Measurements from ENCODE around the gene PROX1.

Gene PROX1

GRCh38 chr1:214002060-214002459, 14.3 kb downstream of the PROX1 start:
- DNase-seq: no peak

GRCh38 chr1:214002472-214002871, 14.7 kb downstream of the PROX1 start:
- DNase-seq: no peak

GRCh38 chr1:214003233-214003632, 15.5 kb downstream of the PROX1 start:
- no peak for DNase-seq

DNA sequence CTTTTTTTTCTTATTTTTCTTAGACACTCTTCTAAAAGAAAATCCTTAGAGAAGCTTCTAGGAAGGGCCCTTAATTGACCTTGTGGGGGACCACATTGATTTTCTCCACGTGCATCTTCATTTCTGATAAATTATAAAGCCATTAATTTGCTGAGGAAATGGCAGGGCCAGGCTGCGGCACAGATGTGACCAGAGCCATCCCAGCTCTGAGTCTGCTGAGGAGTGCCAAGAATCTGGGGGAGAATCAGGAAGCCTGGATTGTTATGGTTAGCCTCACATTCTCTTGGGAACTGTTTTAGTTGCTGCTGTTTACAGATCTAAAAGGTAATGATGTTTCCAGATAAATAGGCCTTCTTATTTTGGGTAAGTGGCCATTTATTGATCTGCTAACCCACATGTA, 16.2 kb downstream of the PROX1 start:
- no peak for DNase-seq

DNA sequence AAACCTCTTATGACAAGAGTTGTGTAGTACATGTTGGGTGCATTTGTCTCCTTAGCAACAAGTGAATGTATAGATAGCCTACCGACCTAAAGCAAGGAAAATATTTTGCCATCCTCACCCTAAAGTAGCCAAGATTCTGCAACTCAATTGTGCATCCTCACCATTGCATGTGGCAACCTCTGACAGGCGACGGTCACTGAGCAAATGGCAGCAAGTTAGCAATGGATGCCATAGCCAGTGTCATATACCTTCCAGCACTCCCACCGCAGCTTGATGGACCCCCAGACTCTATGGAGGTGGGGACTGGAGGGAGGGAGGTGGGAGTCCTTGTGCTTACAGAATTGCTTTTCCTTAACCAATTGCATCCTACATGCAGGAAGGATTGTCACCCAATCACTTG, 17.0 kb downstream of the PROX1 start:
- no peak for DNase-seq

DNA sequence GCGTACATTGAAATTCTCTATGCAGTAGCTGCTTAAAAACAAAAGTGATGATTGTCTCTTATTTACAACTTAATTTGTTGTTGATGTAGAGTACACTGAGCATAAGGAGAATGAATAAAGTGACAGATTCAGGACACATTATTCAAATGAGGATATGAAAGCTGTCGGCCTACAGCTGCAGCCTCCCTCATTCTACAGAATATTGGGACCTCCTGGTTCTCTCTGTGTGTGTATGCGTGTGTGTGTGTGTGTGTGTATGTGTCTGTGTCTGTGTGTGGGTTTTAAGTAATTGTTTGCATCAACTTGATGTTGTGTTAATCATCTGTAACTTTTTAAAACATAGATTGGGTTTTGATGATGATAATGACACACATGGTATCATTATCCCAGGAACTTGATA, 17.9 kb downstream of the PROX1 start:
- no peak for DNase-seq

- DNase-seq: no peak
Observed at GRCh38 chr1:214006845-214007244, 19.1 kb downstream of the PROX1 start.

GRCh38 chr1:214008347-214008746, 20.6 kb downstream of the PROX1 start:
- no peak for DNase-seq

DNA sequence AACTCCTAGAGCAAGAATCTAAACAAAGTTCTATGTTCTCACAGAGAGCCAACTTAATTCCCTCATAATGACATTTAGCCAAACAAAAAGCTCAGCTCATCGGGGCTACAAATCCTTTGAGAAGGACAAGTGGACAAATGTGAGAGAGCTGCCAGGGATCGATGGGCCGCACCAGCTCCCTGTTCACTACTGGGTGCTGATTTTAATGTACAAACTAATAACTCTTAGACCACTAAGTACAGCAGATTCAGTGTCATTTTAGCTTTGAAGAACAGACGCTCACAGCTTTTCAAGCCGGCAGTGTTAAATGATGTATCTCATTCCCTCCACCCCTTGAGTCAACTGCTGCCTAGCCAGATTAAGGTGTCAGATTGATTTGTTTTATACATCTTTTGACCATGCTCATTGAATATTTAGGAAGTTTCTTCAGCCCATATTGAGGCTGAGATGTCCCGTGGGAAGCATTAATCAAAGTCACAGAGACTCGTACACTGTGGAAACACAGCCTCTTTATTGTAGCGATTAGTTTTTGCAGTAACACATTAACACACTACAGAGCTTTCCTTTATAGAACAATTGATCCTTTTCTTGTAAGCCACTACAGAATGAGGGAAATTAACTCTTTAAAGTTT, 21.1 kb downstream of the PROX1 start:
- no peak for DNase-seq

DNA sequence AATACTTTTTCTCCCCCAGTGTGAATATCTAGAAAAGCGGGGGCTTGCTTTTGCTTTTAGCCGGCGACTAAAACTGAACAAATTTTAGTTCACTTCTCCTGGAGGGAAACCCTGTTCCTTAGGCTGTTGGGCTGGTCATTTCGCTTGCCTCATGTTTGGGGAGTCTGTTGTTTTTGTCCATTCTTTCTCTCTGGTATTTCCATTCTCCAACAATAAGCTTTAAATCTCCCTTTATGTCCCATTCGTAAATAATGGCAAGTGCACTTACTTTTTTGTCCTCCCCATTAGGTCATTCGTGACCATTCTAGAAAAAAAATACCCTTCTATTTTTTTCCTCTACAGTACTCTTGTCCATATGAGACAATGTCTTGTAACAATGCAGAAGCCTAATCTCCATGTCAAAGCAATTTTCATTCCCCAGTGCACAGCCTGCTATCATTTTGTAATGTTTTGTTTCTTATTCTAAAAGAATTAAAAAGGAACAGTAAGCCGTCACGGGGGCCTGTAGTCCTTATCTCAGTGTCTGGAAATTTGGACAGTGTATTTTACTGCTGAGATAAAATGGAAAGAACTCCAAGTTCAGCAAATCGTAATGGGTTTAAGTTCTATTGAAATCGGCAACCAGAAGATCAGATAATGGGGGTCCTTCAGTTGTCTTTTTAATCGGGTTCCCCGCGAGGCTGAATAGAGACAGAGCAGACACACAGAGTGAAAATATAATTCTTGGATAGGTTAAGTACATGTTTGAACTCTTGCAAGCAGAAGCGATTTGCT, 21.8 kb downstream of the PROX1 start:
- DNase-seq: no peak

DNA sequence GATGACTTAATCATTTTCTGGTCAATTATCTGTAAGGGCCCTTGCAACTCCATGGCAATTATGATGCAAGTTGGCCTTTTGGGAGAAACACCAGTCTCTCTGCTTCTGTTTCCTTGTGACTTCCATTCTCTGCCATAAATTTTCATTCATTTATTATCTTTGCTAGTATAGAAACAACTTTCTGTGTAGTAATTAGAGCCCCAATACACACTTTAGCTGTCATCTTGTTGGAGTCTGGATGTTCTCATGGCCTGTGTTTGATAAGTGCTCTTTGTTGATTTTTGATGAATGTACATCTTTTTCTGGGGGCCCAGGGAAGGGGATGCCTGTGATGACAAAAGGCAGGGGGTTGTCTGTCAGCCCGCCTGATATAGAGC, 22.4 kb downstream of the PROX1 start:
- DNase-seq: no peak

DNA sequence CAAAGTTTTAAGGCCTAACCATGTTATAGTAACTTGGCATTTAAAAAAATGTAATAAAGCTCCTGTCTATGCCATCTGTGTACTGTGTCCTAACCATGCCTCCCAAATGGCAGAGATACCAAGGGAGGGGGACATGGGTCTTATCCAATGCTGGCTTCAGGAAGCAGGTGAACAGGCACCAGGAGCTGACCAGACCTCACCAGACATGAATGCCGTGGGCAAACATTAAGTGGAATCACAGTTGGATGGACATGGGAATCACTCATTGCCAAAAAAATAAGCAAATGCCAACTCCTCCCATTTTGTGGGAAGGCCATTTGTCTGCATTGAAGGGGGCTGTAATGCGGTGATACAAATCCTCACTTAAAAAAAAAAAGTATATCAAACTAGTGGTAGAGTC, 22.9 kb downstream of the PROX1 start:
- no peak for DNase-seq

- DNase-seq: no peak
Observed at GRCh38 chr1:214012418-214012817, 24.6 kb downstream of the PROX1 start.

DNA sequence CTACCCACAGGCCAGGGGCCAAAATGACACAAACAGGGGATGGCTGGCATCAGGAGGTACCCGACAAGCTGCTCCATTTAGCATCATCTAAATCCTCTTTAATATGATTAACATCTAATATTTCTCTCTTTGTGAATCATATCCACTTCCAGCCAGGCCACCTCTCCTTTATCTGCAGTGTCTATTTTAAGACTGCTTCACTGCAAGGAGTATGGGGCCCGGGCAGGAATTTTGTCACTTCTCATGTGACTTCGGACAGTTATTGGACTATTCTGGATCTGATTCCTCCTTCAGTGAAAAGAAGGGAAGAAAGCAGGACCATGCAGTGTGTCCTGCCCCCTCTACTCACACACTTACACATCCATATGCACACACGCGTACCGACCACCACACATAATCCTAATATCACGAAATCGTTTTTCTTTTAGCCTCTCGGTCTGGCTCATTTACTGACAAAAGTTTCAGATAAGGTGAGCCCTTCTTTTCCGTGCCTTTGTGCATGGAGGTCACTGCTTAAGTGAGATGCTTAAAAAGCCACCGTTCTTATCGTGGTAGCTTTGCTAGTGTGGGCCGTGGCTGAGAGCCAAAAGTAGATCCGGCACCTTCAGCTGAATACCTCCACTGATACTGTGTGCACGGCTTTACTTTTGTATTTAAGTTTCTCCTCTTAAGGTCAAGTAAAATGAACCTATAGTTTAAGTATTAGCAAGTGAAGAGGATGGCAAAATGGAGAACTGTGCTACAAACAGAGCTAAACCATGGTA, 26.0 kb downstream of the PROX1 start:
- no peak for DNase-seq

DNA sequence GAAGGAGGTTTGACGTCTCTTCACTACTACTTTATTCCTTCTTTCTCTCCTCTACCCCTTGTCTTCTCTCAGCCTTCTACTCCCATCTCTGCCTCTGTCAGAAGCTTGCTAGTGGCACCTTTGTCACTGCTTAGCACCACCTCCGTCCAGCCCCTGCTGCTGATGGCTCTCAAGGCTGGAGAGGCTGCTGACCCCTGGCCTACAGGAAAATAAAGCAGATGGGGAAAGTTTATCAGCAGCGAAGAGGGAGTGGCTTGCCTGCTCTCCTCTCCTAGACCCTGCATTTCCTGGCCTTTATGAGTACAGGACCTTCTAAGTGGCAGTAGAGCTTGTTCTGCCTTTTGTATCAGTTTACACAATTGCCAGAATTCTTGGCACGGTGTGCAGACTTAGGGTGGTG, 27.0 kb downstream of the PROX1 start:
- DNase-seq: no peak

DNA sequence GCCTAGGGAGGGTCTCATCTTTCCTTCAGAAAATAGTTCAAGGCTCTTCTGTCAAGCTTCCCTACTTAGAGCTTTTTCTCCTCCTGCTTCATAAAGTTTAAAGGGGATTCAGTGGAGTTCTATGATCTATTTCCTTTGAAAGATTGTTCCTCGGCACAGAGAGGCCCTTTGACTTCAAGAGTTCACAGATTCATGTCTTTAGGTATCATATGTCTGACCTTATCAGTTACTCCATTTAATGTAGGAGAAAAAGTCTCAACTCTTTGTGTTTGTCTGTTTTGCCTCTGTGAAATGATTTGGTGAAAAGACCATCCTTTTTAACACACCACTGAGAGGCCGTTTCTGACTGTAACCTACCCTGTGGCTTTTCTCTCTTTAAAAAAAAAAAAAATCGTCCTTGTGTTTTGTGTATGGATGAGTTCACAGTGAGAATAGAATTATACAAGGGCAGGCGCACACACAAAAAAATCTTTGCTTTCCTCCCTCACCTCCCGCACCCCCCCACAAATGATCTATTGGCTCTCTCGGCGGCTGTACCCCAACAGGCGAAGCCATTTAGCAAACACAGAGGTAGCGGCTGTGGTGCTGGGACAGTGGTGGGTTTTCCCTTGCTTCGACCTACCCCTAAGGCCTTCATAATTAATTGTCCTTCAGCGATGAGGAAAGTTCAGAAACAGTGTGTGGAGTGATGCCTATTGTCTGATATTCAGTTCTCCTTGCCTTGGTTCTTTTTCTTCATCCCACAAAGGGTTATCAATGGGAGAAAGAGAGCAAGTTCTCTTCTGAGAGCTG, 29.6 kb downstream of the PROX1 start:
- DNase-seq: no peak

- DNase-seq: no peak
Observed at GRCh38 chr1:214018386-214019268, 30.9 kb downstream of the PROX1 start.

DNA sequence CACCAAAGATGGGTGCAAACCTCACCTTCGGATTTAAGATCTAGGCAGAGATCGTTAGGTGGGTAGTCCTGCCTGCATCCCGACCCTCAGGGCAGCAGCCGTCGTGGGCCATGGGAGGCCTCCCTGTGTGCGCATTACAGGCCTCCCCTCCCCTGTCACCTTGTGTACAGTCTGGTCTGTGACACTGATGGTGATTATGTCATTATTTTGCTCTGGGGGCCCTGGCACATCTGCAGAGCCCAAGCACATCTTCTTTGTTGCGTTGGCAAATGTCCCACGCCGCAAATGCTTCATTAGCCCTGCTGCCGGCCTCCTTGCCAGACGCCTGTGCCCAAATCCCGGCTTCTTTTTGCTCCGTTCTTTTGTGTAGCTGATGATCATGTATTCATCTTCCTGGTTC, 31.7 kb downstream of the PROX1 start:
- DNase-seq: no peak

DNA sequence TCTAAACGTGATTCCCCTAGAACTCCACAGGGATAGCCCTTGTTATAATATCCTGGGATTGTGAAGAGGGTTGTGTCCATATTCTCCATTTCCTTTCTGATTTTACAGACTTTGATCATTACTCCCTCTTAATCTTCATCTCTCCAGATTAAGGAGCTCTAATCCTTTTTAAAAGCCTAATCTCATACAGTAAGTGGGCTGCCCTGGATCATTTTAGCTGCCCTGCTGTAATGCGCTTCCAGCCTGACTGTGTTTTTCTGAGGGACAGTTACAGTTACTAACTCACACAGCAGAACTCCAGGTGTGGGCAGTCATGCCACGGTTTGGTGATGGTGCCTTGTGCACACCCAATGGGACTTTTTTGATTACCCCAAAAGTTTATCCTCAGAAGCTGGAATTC, 33.5 kb downstream of the PROX1 start:
- DNase-seq: no peak

DNA sequence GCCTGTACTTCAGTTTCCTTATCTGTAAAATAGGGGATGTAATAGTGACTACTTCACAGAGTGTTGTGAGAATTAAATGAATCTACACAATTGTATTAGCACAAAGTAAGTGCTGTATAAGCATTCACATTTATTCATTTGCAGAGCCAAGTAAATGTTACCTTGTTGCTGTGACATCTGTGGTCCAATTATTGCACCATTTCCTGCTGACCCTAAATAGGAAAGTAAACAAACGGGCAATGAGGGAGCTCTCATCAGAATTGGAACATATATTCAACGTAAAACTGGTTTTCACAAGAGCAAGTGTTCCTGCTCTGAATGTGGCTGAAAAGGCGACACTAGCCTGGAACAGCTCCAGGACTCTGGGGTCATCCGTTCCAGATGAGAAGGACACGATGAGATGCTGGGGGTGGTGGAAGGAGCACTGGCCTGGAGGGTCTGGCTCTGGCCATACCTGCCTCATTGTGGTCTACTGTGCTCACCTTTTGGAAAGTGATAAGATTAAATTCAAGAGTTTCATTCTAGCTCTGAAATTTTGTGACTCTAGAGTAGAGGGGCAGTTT, 34.5 kb downstream of the PROX1 start:
- DNase-seq: no peak

DNA sequence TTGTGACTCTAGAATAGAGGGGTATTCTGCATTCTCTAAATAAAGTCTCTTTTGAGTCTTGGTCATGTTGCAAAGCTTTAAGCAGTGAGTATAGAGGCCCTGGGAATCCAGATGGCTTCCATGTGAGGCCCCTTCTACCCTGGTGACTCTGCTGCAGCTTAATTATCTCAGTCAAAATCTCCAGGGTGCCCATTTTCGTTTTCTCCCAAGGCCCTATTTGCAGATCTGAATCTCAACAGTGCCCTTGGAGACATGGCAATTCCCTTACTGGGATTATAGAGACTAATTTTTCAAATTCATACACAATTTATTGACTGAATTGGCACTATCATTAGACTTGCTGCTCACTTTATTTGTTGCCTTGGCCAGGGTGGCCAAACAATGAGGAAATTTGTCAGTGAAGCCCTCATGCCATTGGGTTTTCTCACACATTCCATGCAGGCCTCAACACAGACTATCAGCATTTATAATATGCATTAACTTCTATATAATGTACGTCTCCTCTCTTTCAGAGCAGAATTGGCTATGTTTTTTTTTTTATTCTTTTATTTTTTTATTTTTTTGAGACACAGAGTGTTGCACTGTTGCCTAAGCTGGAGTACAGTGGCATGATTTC, 35.1 kb downstream of the PROX1 start:
- DNase-seq: no peak
